Measurements from ENCODE around the gene FZD4. TPM values are rescaled to one million over a fixed set of nuclear protein-coding genes. Genes with fewer than 3 reads are reported as not detected.

The FZD4 gene
- polyA plus RNA-seq, 3 donors: 0.05 TPM; not detected in 2

GRCh38 chr11:86987679-86988078 is 32.5 kb upstream of the FZD4 start:
- Mint-ChIP-seq H3K36me3 (no peaks in the 10 kb centered on the region), H3K9me3 (no peaks in the 10 kb centered on the region), H3K27ac (no peak overlapping the region), H3K4me3 (no peak overlapping the region), H3K4me1 (no peaks in the 10 kb centered on the region), H3K27me3 (ENCODE audit: low read depth in 3 of 3) (peaks cover 0 to 5% (median 4%) of the 10 kb centered on the region in 3 donors)
- no peak overlapping the region for H3K4me3 ChIP-seq (replicated peaks in 1 of 3; ENCODE audit: low read depth in 2 of 3, low read length in 3 of 3)
- H3K4me2 ChIP-seq (replicated peaks; ENCODE audit: extremely low read depth, low read length, poor library complexity, severe bottlenecking): no peak overlapping the region
- TF ChIP-seq CTCF (IDR thresholded peaks at IDR 0.05): no peak
- no peaks in the 10 kb centered on the region for H3K4me1 ChIP-seq (ENCODE audit: control insufficient read depth in 1 of 2, insufficient read depth in 2 of 2, low read length in 2 of 2)
- intact Hi-C loops (cut with micrococcal nuclease): no loop called here
- H3K27ac ChIP-seq (ENCODE audit: low read depth in 1 of 2, low read length in 2 of 2): no peak overlapping the region
- no peaks in the 10 kb centered on the region for H4K20me1 ChIP-seq (ENCODE audit: insufficient read depth, low read length)
- WGBS (ENCODE audit: insufficient coverage): no CpG with 5 or more reads among the region's 1 CpG
- H3K27me3 ChIP-seq (ENCODE audit: control insufficient read depth in 2 of 2, insufficient read depth in 2 of 2, low read length in 2 of 2): no peaks in the 10 kb centered on the region
- H3K9me3 ChIP-seq (replicated peaks in 1 of 2; ENCODE audit: control insufficient read depth in 1 of 2, insufficient read depth in 1 of 2, low read length in 2 of 2): no peaks in the 10 kb centered on the region
- no peaks in the 10 kb centered on the region for H3K36me3 ChIP-seq (replicated peaks in 1 of 2; ENCODE audit: control insufficient read depth in 1 of 2, insufficient read depth in 2 of 2, low read length in 2 of 2)
- no peak overlapping the region for H3K9ac ChIP-seq (ENCODE audit: insufficient read depth, low read length, poor library complexity, severe bottlenecking)
- no peak for DNase-seq
- H2AFZ ChIP-seq (ENCODE audit: insufficient read depth, low read depth, low read length, poor library complexity, severe bottlenecking): no peak overlapping the region
- no peaks in the 10 kb centered on the region for H3K79me2 ChIP-seq (ENCODE audit: insufficient read depth, low read length)

- Mint-ChIP-seq H3K4me3 (no peak overlapping the region), H3K27ac (no peak overlapping the region), H3K36me3 (no peaks in the 10 kb centered on the region), H3K27me3 (ENCODE audit: low read depth in 3 of 3) (peaks cover 0 to 5% (median 4%) of the 10 kb centered on the region in 3 donors), H3K4me1 (no peaks in the 10 kb centered on the region), H3K9me3 (no peaks in the 10 kb centered on the region)
- Histone ChIP-seq H4K20me1 (ENCODE audit: insufficient read depth, low read length) (no peaks in the 10 kb centered on the region), H3K27me3 (ENCODE audit: control insufficient read depth in 2 of 2, insufficient read depth in 2 of 2, low read length in 2 of 2) (no peaks in the 10 kb centered on the region), H3K36me3 (replicated peaks in 1 of 2; ENCODE audit: control insufficient read depth in 1 of 2, insufficient read depth in 2 of 2, low read length in 2 of 2) (no peaks in the 10 kb centered on the region), H3K79me2 (ENCODE audit: insufficient read depth, low read length) (no peaks in the 10 kb centered on the region), H3K27ac (ENCODE audit: low read depth in 1 of 2, low read length in 2 of 2) (no peak overlapping the region), H3K9me3 (replicated peaks in 1 of 2; ENCODE audit: control insufficient read depth in 1 of 2, insufficient read depth in 1 of 2, low read length in 2 of 2) (no peaks in the 10 kb centered on the region), H2AFZ (ENCODE audit: insufficient read depth, low read depth, low read length, poor library complexity, severe bottlenecking) (no peak overlapping the region), H3K9ac (ENCODE audit: insufficient read depth, low read length, poor library complexity, severe bottlenecking) (no peak overlapping the region), H3K4me3 (replicated peaks in 1 of 3; ENCODE audit: low read depth in 2 of 3, low read length in 3 of 3) (no peak overlapping the region), H3K4me2 (replicated peaks; ENCODE audit: extremely low read depth, low read length, poor library complexity, severe bottlenecking) (no peak overlapping the region), H3K4me1 (ENCODE audit: control insufficient read depth in 1 of 2, insufficient read depth in 2 of 2, low read length in 2 of 2) (no peaks in the 10 kb centered on the region)
- intact Hi-C loops (cut with micrococcal nuclease): no loop called here
- TF ChIP-seq CTCF (IDR thresholded peaks at IDR 0.05): no peak
- DNase-seq: no peak
- WGBS (ENCODE audit: insufficient coverage): 96% methylated on average over 4 of the region's 4 CpGs
These were observed 29.5 kb upstream of the FZD4 start for GRCh38 chr11:86984701-86985100.
